H9 (cell line): ENCODE data around the gene AP4B1. TPM values are rescaled to one million over a fixed set of nuclear protein-coding genes. Genes with fewer than 3 reads are reported as not detected.

Source experiments
- DNase-seq: peaks from one replicate; pipeline ENCODE4 v3.0.0-alpha.2; 2017
- H2AFZ ChIP-seq: one replicate; pipeline ENCODE4 v1.6.1; 2013; ENCODE audit warnings: mild to moderate bottlenecking, low read length, control low read depth, moderate library complexity
- H2AK5ac ChIP-seq: 2 replicates; pipeline ENCODE4 v1.6.1; 2013; ENCODE audit warnings: low read length, control low read depth, mixed read lengths; ENCODE audit not compliant: insufficient read length
- H2BK120ac ChIP-seq: one replicate; pipeline ENCODE4 v1.6.1; 2013; ENCODE audit warnings: low read depth, mild to moderate bottlenecking, low read length, control low read depth, inconsistent platforms; ENCODE audit not compliant: poor library complexity, severe bottlenecking
- H2BK12ac ChIP-seq: 2 replicates; pipeline ENCODE4 v1.6.1; 2013; ENCODE audit warnings: low read length, control low read depth, mixed read lengths, low read depth; ENCODE audit not compliant: insufficient read length
- H2BK15ac ChIP-seq: 2 replicates; pipeline ENCODE4 v1.6.1; 2013; ENCODE audit warnings: low read depth, low read length, control low read depth
- H2BK20ac ChIP-seq: one replicate; pipeline ENCODE4 v1.6.1; 2013; ENCODE audit warnings: low read depth, mild to moderate bottlenecking, low read length, control low read depth, inconsistent platforms; ENCODE audit not compliant: poor library complexity, severe bottlenecking
- H2BK5ac ChIP-seq: 2 replicates; pipeline ENCODE4 v1.6.1; 2013; ENCODE audit warnings: low read length, control low read depth, mixed read lengths; ENCODE audit not compliant: insufficient read length
- H3K14ac ChIP-seq: 2 replicates; pipeline ENCODE4 v1.6.1; 2013; ENCODE audit warnings: low read length, control low read depth; ENCODE audit not compliant: insufficient read depth
- H3K18ac ChIP-seq: 2 replicates; pipeline ENCODE4 v1.6.1; 2013; ENCODE audit warnings: low read depth, mild to moderate bottlenecking, mixed read lengths, low read length, control low read depth; ENCODE audit not compliant: insufficient read length
- H3K23ac ChIP-seq: 2 replicates; pipeline ENCODE4 v1.6.1; 2013; ENCODE audit warnings: low read length, control low read depth, mixed read lengths, low read depth; ENCODE audit not compliant: insufficient read length
- H3K23me2 ChIP-seq: 2 replicates; pipeline ENCODE4 v1.6.1; 2013; ENCODE audit warnings: low read depth, mild to moderate bottlenecking, mixed read lengths, low read length, control low read depth; ENCODE audit not compliant: insufficient read length, poor library complexity, severe bottlenecking
- H3K27ac ChIP-seq: 2 replicates; pipeline ENCODE4 v1.5.1; 2013; ENCODE audit warnings: low read length, control low read depth, mixed read lengths, low read depth; ENCODE audit not compliant: insufficient read length
- H3K27me3 ChIP-seq: 2 replicates; pipeline ENCODE4 v1.6.1; 2013; ENCODE audit warnings: low read length, control low read depth, inconsistent platforms; ENCODE audit not compliant: insufficient read depth
- H3K4ac ChIP-seq: 2 replicates; pipeline ENCODE4 v1.6.1; 2013; ENCODE audit warnings: low read depth, mild to moderate bottlenecking, control low read depth, inconsistent platforms, low read length, moderate library complexity
- H3K4me1 ChIP-seq: 2 replicates; pipeline ENCODE4 v1.6.1; 2013; ENCODE audit warnings: low read length, control low read depth, inconsistent platforms; ENCODE audit not compliant: insufficient read depth
- H3K4me2 ChIP-seq: 2 replicates; pipeline ENCODE4 v1.6.1; 2013; ENCODE audit warnings: low read length, control low read depth, mixed read lengths; ENCODE audit not compliant: insufficient read length, insufficient read depth
- H3K56ac ChIP-seq: 2 replicates; pipeline ENCODE4 v1.6.1; 2013; ENCODE audit warnings: low read depth, mild to moderate bottlenecking, mixed read lengths, low read length, control low read depth; ENCODE audit not compliant: insufficient read length
- H3K79me1 ChIP-seq: 2 replicates; pipeline ENCODE4 v1.6.1; 2013; ENCODE audit warnings: low read depth, mild to moderate bottlenecking, moderate library complexity, low read length, control low read depth, inconsistent platforms; ENCODE audit not compliant: insufficient read depth, poor library complexity, severe bottlenecking
- H3K79me2 ChIP-seq: 2 replicates; pipeline ENCODE4 v1.6.1; 2013; ENCODE audit warnings: low read length, control low read depth, inconsistent platforms; ENCODE audit not compliant: insufficient read depth
- H3K9ac ChIP-seq: 2 replicates; pipeline ENCODE4 v1.6.1; 2013; ENCODE audit warnings: low read length, control low read depth, mixed read lengths; ENCODE audit not compliant: insufficient read length; ENCODE audit errors: extremely low read depth
- H3K9me3 ChIP-seq: one replicate; pipeline ENCODE4 v1.6.1; 2013; ENCODE audit warnings: low read depth, low read length, inconsistent platforms; ENCODE audit not compliant: control insufficient read depth
- H3T11ph ChIP-seq: one replicate; pipeline ENCODE4 v1.6.1; 2013; ENCODE audit warnings: mild to moderate bottlenecking, low read length, control low read depth, inconsistent platforms
- H4K20me1 ChIP-seq: one replicate; pipeline ENCODE4 v1.6.1; 2013; ENCODE audit not compliant: control insufficient read depth, insufficient read length, insufficient read depth
- H4K5ac ChIP-seq: 2 replicates; pipeline ENCODE4 v1.6.1; 2013; ENCODE audit warnings: low read depth, mild to moderate bottlenecking, mixed read lengths, low read length, control low read depth; ENCODE audit not compliant: insufficient read length
- H4K8ac ChIP-seq: replicated peaks from 2 replicates; pipeline ENCODE4 v1.6.1; 2013; ENCODE audit warnings: low read length, control low read depth, mixed read lengths, low read depth; ENCODE audit not compliant: insufficient read length
- H4K91ac ChIP-seq: 2 replicates; pipeline ENCODE4 v1.6.1; 2013; ENCODE audit warnings: low read depth, mild to moderate bottlenecking, moderate library complexity, mixed read lengths, low read length, control low read depth; ENCODE audit not compliant: insufficient read length
- H3K27ac Mint-ChIP-seq, 3 experiments: 2 replicates in 2 of 3; 3 replicates in 1 of 3; pipeline ENCODE4 v1.8.0; 2020 to 2021; ENCODE audit warnings: mixed read lengths in 3 of 3, mild to moderate bottlenecking in 1 of 3, moderate library complexity in 1 of 3
- H3K27me3 Mint-ChIP-seq: 2 replicates; pipeline ENCODE4 v1.8.0; 2021; ENCODE audit warnings: low read depth, mild to moderate bottlenecking, moderate library complexity, mixed read lengths
- H3K36me3 Mint-ChIP-seq, 3 experiments: 2 replicates in 2 of 3; 3 replicates in 1 of 3; pipeline ENCODE4 v1.8.0; 2020 to 2021; ENCODE audit warnings: low read depth in 3 of 3, mixed read lengths in 3 of 3; ENCODE audit not compliant: insufficient read depth in 1 of 3
- H3K4me1 Mint-ChIP-seq, 2 experiments: 2 replicates each; pipeline ENCODE4 v1.8.0; 2020; ENCODE audit warnings: mixed read lengths in 2 of 2
- H3K4me3 Mint-ChIP-seq, 2 experiments: 2 replicates in 1 of 2; 3 replicates in 1 of 2; pipeline ENCODE4 v1.8.0; 2020 to 2021; ENCODE audit warnings: mild to moderate bottlenecking in 2 of 2, mixed read lengths in 2 of 2, moderate library complexity in 1 of 2
- H3K9me3 Mint-ChIP-seq, 2 experiments: 2 replicates in 1 of 2; 3 replicates in 1 of 2; pipeline ENCODE4 v1.8.0; 2020; ENCODE audit warnings: mild to moderate bottlenecking in 2 of 2, mixed read lengths in 2 of 2, moderate library complexity in 1 of 2
- CTCF ChIP-seq: fragments of 200-600 bp; sonication (generic); conservative IDR thresholded peaks from 3 replicates; pipeline ENCODE4 v1.8.0; 2021; ENCODE audit warnings: antibody characterized with exemption, mild to moderate bottlenecking
- WGBS: extraction: QIAGEN DNeasy Blood & Tissue Kit; methylation state at CpG from one replicate; pipeline ENCODE4 v1.1.7; 2013; ENCODE audit warnings: missing lambda C conversion rate, low lambda C conversion rate, mixed read lengths; ENCODE audit not compliant: insufficient read length; ENCODE audit errors: extremely low coverage; 5-methylcytosine and 5-hydroxymethylcytosine counted together
- total RNA-seq: library from RNA; stranded (reverse); gene quantifications from 2 replicates; pipeline ENCODE4 v1.2.1, GENCODE V29; 2021

AP4B1 gene
- total RNA-seq, 1 experiment from 2014 or later, result 19.3 TPM

GRCh38 chr1:113935176-113935575 lies 30.6 kb upstream of the AP4B1 start:
- Histone ChIP-seq H2BK12ac (no peak overlapping the region), H3K27me3 (no peaks in the 10 kb centered on the region), H3K79me2 (peaks cover 20% of the 10 kb centered on the region; the same call in 1 of the 2 replicates), H3K27ac (no peak overlapping the region), H4K20me1 (no peaks in the 10 kb centered on the region), H3T11ph (no peak overlapping the region), H3K56ac (no peak overlapping the region), H3K14ac (no peak overlapping the region), H2AK5ac (no peak overlapping the region), H4K8ac (no peak overlapping the region), H3K9ac (no peak overlapping the region), H3K9me3 (no peaks in the 10 kb centered on the region), H2BK15ac (no peak overlapping the region), H3K23ac (no peak overlapping the region), H2BK20ac (no peak overlapping the region), H3K4ac (no peak overlapping the region), H3K23me2 (peaks cover 8% of the 10 kb centered on the region), H2AFZ (no peak overlapping the region), H3K4me2 (no peak overlapping the region), H4K91ac (no peak overlapping the region), H2BK120ac (no peak overlapping the region), H3K4me1 (no peaks in the 10 kb centered on the region), H3K79me1 (no peaks in the 10 kb centered on the region), H3K18ac (no peak overlapping the region), H2BK5ac (no peak overlapping the region), H4K5ac (no peak overlapping the region)
- Mint-ChIP-seq H3K4me3 (no peak overlapping the region), H3K27ac (no peak overlapping the region), H3K36me3 (peaks cover under 1 to 4% (median 3%) of the 10 kb centered on the region in 3 experiments; a peak in 4 of 7 replicates), H3K9me3 (no peaks in the 10 kb centered on the region; a peak in 1 of 5 replicates), H3K27me3 (no peaks in the 10 kb centered on the region; the same call in 1 of the 2 replicates), H3K4me1 (peaks cover 42 to 43% of the 10 kb centered on the region in 2 experiments)
- WGBS, result no CpG with 5 or more reads among the region's 1 CpG
- no peak for DNase-seq
- no peak for TF ChIP-seq CTCF
